GM18520 (cell line): ENCODE measurements around the gene MPZL3.

Experiments
- ATAC-seq: cut with Tn5 transposase; IDR thresholded peaks from one replicate; pipeline ENCODE4 v1.9.1; 2021; ENCODE audit not compliant: unreplicated experiment

MPZL3 gene, protein sequence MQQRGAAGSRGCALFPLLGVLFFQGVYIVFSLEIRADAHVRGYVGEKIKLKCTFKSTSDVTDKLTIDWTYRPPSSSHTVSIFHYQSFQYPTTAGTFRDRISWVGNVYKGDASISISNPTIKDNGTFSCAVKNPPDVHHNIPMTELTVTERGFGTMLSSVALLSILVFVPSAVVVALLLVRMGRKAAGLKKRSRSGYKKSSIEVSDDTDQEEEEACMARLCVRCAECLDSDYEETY

DNA sequence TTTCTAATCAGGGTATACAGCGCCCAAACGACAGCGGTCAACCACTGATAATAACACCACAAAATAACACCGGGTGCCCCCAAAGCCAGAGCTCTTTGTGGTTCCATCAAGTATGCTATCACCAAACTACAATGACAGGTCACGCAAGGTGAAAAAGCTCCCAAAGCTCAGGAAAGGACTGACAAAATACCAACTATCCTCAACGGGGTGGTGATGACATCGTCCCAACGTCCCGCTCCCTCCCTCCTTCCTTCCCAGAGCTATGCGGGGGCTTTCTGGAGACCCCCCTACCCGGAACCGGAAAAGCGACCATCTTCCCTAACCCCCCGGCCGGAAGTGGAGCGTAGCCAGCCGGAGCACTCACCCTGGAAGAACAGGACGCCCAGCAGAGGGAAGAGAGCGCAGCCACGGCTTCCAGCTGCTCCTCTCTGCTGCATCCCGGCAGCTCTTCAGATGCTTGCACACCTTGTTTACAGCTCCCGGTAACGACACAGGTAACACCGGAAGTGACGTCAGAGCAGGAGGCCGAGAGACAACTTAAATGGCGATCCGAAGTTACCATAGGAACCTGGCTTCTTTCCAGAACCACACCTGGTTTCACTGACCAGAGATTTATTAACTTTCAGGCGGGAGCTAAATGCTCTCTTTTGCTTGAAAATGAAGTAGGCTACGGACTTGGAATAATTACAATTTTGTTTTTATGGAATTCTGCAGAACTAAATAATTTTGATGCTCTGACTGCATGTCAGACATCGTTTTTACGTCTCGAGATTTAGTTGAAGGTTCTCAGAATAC, at the start of gene MPZL3:
TSS of gene MPZL3 (minus strand) at position 508 of the 795 bp plus-strand sequence. CDS start at position 437, 71 bp downstream.
- ATAC-seq, result no peak

DNA sequence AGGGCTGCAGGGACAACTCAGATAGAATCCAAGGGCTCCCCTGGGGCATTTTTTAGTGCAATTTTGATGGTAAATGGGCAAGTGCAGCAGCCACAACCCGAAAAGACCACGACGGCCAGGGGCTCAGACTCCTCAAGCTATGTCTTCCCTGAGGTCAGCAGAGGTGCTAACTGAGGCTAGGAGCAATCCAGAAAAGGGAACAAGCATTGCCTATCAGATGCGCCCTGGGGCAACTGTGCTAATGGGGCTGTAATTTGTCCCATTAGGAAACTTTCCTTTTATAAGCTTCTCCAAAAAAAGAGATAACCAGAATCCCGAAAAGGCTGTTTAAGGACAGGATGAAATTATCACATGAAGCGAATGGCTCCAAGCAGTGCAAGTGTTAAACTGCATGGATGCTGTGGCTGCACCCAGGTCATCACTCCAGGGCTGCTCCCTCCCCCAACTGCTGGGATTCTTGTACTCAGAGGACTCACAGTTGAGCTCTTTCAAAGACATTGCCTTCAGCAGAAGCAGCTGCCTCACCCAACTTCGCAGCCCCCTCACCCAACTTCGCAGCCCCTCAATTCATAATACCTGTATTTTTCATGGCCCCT, 49.5 kb upstream of the MPZL3 start:
- no peak for ATAC-seq

DNA sequence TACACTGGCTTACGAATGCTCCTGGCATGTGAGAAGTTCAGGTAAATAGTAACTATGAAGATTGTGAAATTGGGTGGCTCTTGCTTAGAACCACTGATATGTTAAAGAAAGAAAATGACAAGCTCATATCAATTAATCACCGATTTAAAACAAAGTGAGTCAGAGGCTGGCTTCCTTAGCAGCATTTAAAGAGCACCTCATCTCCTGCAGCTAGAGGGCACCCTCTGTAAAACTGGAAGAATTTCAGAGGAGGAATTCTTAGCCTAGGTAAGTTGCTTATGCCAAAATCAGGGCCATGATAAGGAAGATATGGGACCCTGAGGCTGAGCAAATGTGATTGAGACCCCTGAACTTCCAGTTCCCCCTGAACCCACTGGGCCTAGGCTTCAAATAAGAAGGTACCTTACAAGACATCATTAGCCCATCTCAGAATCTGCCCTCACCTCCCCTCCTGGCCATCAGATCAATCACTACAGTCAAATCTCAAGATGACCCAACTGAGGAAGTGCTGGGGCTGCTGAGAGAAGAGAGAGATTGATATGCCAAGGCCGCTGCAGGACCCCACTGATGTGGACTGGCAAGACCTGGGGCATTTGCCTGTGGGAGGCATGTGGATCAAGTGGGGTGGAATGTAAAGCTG, 43.8 kb upstream of the MPZL3 start:
- ATAC-seq, result no peak

DNA sequence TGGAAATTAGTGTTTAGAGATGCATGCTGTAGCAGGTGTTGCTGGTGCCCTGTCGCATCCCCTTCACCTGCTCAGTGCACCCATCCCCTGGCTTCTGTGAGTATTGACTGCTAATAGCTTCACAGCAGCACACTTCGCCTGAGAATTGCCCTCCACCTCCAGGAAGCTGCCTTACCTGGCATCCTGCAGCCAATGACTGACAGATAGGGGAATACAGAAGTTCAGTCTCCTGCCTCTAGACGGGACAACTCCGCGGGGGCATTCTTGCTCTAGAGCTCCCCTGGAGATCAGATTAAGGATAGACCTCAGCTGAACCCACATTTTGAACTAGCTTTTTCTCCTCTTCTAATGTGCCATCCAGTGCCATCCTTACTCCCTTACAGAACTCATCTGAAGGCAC, 43.0 kb upstream of the MPZL3 start:
- no peak for ATAC-seq

DNA sequence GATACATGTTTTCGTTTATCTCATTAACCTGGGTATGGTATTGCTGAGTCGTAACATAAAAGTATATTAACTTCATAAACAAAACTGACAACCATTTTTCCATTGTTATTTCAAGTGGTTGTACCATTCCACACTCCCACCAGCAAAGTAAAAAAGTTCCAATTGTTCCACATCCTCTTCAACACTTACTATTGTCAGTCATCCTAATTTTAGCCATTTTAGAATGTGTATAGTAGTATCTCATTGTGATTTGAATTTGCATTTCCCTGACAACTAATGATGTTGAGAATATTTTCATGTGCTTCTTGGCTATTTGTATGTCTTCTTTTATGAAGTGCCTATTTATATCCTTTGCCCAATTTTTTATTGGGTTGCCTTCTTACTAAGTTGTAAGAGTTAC, 41.9 kb upstream of the MPZL3 start:
- ATAC-seq, result no peak

DNA sequence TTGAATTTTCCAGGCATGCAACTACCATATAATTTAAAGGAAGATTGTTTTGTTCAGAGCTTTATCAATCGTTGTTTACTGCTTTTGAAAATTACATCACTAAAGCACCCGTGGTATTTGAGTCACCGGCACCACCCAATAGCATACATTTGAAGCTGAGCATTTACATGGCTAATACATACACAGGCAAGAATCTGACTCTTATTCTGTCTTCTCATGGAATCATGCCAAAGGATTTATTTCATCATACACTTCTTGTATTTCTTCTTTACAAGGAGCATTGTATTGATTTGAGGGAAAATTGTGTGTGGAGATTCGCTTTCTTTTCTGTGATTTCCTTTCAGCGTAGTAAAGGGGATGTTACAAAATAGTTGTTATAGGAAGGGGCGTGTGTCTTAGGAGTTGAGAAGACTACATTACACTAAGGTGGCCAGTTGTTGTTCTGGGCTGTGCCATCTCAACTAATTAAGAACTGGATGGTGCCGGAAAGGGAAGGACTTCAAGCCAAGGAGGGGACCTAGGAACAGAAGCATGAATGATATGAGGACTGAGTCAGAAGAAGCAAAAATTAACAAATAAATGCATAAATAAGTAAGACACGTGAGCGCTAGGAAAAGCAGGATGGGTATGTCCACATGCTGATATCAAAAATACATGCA, 39.4 kb upstream of the MPZL3 start:
- no peak for ATAC-seq

DNA sequence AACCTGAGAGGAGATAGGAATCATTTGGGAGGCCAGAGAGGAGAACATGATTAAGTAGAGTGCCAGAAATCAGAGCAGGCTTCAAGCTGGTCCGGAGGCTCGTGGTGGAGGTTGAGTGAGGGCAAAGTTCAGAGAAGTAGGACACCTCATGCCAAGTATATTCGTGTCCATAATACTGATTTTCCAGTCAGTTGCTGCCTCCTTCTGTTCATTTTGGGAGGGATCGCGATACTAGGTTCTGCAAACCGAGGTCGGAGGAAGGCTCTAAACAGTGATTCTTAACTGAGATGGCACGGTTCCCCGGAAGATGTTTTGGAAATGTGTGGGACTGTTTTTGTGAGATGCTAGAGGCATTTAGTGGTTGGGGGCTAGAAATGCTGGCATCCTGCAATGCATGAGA, 38.8 kb upstream of the MPZL3 start:
- no peak for ATAC-seq

DNA sequence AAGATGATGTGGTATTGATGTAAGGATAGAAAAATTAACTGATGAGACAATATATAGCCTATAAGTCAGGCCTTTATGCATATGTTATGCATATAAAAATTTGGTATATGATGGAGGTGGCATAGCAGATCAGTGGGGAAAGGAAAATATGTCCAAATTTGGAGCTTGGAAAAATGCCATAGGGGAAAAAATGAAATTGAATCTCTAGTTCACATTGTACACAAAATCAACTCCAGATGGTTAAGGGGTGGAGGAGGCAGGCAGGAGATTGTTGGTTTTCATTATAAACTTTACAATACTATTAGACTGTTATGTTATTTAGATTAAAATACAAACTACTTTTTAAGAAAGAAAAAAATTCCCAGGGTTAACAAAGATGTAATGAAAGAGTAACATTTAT, 37.2 kb upstream of the MPZL3 start:
- ATAC-seq, result no peak

DNA sequence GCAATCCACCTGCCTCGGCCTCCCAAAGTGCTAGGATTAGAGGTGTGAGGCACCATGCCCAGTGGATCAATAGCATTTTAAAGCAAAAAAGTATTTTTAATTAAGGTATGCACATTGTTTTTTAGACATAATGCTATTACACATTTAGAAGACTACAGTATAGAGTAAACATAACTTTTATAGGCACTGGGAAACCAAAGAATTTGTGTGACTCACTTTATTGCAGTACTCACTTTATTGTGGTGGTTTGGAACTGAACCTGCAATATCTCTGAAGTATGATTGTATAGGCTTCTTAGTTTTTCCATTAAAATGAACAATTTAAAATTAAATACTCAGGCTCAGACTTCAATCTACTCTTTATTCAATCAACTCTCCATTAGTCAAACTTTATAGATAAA, 34.8 kb upstream of the MPZL3 start:
- ATAC-seq, result no peak

DNA sequence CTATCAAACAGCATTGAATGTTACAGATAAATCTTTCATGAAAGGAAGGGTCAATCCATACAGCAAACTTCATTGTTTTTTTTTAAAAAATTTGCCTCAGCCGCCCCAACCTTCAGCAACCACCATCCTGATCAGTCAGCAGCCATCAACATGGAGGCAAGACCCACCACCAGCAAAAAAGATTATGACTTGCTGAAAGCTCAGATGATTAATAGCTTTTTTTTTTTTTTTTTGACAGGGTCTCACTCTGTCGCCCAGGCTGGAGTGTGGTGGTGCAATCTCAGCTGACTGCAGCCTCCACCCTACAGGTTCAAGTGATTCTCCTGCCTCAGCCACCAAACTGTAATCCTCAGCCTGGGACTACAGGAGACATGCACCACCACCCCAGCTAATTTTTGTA, 34.4 kb upstream of the MPZL3 start:
- ATAC-seq, result no peak

DNA sequence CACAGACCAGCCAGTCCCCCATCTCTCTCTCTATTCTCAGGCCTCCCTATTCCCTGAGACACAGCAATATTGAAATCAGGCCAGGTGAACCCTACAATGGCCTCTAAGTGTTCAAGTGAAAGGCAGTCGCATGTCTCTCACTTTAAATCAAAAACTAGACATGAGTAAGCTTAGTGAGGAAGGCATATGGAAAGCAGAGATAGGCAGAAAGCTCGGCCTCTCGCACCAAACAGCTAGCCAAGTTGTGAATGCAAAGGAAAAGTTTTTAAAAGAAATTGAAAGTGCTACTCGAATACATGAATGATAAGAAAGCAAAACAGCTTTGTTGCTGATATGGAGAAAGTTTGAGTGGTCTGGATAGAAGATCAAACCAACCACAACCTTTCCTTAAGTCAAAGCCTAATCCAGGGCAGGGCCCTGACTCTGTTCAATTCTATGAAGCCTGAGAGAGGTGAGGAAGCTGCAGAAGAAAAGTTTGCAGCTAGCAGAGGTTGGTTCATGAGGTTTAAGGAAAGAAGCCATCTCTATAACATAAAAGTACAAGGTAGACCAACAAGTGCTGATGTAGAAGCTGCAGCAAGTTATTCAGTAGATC, 31.7 kb upstream of the MPZL3 start:
- ATAC-seq, result no peak

DNA sequence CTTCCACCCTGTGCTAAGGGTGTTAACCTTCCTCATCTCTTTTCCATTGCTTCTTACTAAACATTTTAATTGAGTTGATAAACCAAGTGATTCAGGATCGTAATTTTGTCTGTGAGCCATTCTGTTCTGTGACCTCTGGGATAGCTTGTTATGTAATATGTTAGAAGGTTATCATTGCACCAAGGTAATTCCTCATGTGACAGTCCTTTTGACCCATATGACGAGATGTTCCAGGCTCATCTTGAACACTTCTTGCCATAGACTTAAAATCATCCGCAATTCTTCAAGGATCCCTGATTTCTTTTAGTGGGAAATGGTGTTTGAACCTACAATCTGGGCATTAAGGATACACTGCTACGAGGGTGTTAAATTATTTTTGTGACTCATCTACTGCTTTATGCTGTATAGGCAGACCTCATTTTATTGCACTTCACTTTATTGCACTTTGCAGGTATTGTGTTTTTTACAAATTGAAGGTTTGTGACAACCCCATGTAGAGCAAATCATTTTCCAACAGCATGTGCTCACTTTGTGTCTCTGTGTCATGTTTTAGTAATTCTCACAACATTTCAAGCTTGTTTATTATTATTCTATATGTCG, 31.0 kb upstream of the MPZL3 start:
- ATAC-seq, result no peak

DNA sequence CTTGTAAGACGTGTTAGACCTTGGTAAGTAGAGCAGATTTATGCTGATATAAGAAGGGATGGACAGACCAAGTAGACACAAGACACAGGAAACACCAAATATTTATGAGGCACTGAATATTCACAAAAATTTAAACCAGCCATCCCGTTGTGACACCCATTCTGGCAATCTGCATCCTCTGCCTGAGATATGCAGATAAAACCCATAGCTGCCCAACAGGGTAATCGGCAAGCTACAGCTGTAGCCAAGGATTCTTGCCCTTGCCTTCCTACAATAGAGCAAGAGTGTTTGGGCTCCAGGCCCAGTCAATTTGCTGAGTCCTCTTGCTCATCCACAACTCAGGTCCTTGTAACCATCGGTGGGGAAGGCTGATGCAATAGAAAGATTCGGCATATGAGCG, 30.4 kb upstream of the MPZL3 start:
- no peak for ATAC-seq

DNA sequence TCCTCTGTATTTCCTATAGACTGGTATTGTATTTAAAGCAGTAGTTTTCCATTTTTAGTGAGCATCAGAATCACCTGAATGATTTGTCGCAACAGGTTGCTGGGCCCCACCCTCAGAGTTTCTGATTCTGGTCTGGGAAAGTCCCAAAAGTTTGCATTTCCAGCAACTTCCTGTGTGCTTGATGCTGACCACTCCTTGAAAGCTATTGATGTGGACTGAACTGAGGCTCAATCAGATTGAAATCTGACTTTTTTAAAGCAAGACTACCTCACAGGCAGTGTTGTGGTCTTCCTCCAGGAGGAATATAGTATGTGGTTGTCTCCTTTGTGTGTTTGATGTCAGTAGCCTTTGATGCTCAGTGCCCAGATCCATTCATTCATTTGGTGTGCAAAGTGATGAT, 29.1 kb upstream of the MPZL3 start:
- ATAC-seq, result no peak

DNA sequence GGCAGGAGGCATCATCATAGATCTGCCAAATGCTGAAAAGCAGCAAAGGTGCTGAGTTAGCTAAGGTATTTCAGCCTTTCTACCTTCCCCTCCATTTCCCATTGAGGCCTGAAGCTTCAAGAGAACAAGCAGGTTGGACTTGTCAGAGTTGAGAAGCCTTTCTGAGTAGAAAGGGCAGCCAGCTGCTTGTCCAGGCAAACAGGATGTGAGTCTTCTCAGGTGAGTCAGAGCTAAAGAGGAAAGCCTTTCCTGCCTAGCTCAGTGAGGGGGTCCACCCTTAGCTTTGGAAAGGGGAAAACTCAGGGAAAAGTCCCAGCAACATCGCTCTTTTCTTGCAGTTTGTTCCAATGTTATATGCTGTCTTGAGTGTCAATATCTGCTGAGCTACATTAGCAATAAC, 25.1 kb upstream of the MPZL3 start:
- ATAC-seq, result no peak

DNA sequence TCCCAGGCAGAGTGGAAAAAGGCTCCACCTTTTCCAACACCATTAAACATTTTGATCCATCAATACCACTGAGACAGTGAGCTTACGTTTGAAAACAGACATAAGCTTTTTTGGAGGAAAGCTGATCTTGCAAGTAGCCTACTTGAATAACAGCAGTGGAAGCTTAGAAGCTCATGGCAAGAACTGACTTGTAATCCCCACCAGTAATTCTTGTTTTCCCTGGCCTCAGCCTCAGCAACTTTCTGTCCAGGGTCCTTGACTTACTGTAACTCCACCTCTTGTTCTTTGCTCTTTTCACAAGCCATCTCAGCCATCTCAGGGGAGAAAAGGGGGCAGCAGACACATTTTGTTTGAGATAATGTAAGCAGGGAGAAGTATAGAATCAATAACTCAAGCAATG, 24.3 kb upstream of the MPZL3 start:
- ATAC-seq, result no peak

DNA sequence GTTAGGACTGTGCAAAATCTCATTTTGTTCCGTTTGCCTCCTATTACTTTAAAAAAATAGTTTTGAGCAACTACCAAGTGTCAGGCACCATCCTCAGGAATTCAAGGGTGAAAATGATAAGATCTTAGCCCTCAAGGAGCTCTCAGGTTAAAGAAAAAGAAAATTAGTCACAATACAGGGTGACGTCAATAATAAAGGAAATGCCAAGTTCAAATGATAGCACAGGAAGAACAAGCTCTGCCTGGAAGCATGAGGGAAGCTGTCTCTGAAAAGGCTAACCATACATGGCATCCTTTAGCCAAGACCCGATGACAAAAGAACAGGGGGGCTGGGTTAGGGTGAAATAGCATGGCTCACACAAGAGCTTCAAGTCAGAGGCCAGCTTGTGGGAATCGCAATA, 23.0 kb upstream of the MPZL3 start:
- ATAC-seq, result no peak

DNA sequence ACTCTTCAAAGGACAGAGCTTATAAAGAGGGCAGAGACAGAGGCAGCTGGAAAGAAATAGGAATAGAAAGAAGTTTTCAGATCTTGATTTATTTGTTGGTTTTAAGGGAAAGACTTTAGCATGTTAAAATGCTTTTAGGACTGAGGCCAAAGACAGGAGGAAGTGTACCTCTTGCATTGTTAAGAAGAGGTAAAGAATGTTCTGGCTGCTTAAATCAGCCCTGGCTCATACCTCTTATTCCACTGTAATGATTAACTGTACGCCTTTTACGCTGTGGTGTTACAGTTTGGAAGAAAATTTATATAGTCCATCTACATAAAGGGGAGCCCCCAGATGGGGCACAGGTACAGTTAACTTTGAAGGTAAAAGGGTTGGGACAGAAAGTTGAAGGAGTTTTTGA, 22.0 kb upstream of the MPZL3 start:
- no peak for ATAC-seq

DNA sequence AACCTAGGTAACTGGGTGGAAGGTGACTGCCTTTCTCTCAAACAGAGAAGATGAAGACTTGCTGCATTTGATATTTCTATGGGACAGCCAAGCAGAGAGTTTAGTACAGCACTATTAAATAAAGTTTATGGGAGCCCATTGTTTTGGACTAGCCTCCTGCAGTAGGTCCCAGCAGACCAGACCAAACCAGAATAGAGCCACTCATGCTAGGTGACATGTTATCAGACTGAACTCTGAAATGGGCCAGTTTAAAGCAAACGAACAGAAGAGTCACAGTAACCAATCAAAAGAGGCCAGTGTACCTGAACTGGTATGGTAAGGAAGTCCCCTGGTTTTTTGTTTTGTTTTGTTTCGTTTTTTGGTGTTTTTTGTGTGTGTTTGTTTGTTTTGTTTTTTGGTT, 19.8 kb upstream of the MPZL3 start:
- ATAC-seq, result no peak

DNA sequence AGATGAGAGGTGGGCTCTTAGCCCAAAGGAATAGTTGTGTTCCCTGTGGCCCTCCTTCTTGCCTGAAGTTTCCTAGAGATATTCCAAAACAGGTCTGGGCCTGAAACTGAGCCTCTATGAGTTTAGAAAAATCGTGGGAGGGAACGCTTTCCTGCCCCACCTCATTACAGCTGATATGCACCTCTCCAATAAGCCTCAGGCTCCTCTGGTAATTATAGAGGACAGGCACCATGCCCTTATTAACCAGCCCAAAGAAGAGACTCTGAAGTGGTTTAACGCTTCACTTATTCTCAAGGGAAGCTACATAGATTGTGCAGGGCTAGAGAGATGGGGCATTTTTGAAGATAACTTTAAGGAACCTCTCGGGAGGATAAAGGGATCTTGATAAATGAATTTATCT, 15.3 kb upstream of the MPZL3 start:
- no peak for ATAC-seq

DNA sequence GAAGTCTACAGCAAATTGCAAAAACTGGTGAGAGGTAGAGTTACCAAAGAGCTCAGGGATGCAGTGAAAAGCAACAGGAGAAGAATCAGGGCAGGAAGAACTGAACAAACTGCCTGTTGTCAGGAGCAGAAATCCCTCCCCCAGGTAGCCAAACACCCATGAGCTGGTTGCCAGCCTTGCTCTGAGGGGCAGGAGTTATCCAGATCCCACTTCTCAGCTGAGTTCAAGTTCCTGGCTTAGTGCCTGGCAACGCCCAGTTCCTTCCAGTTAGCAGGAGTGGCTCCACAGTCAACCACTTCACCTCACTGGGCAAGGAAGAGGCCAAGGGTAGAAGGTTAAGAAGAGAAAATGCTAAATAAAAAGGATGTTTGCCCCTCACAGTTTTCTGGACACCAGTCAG, 13.8 kb upstream of the MPZL3 start:
- no peak for ATAC-seq
